Measurements from ENCODE around the gene PPIG.

Gene PPIG

GRCh38 chr2:169590804-169591203, 6.7 kb downstream of the PPIG start:
- no peak for TF ChIP-seq POLR2AphosphoS5 (IDR thresholded peaks at IDR 0.05; ENCODE audit: low read depth, low read length)

GRCh38 chr2:169598982-169599381, 14.8 kb downstream of the PPIG start:
- TF ChIP-seq FOXP2 (optimal IDR thresholded peaks at IDR 0.05; ENCODE audit: borderline replicate concordance, extremely low read depth, extremely low read length, insufficient read depth) (no peak), REST (IDR thresholded peaks at IDR 0.05; ENCODE audit: insufficient read depth in 1 of 2, low read depth in 2 of 2, low read length in 2 of 2) (no peak), SIN3A (IDR thresholded peaks at IDR 0.05; ENCODE audit: borderline replicate concordance, insufficient read depth, low read length) (no peak)

- TF ChIP-seq FOXP2 (optimal IDR thresholded peaks at IDR 0.05; ENCODE audit: borderline replicate concordance, extremely low read depth, extremely low read length, insufficient read depth) (no peak), TAF1 (IDR thresholded peaks at IDR 0.05; ENCODE audit: borderline replicate concordance, insufficient read depth, low read length) (no peak), POLR2AphosphoS5 (IDR thresholded peaks at IDR 0.05; ENCODE audit: low read depth, low read length) (no peak), REST (IDR thresholded peaks at IDR 0.05; ENCODE audit: insufficient read depth in 1 of 2, low read depth in 2 of 2, low read length in 2 of 2) (no peak), SIN3A (IDR thresholded peaks at IDR 0.05; ENCODE audit: borderline replicate concordance, insufficient read depth, low read length) (no peak)
Measured at GRCh38 chr2:169599568-169599967, 15.4 kb downstream of the PPIG start.

- TF ChIP-seq REST (IDR thresholded peaks at IDR 0.05; ENCODE audit: insufficient read depth in 1 of 2, low read depth in 2 of 2, low read length in 2 of 2) (no peak), SIN3A (IDR thresholded peaks at IDR 0.05; ENCODE audit: borderline replicate concordance, insufficient read depth, low read length) (no peak), TAF1 (IDR thresholded peaks at IDR 0.05; ENCODE audit: borderline replicate concordance, insufficient read depth, low read length) (no peak), POLR2AphosphoS5 (IDR thresholded peaks at IDR 0.05; ENCODE audit: low read depth, low read length) (no peak), FOXP2 (optimal IDR thresholded peaks at IDR 0.05; ENCODE audit: borderline replicate concordance, extremely low read depth, extremely low read length, insufficient read depth) (no peak)
Measured at GRCh38 chr2:169609264-169609663, 25.1 kb downstream of the PPIG start.

- TF ChIP-seq FOXP2 (optimal IDR thresholded peaks at IDR 0.05; ENCODE audit: borderline replicate concordance, extremely low read depth, extremely low read length, insufficient read depth): no peak
- TF ChIP-seq POLR2AphosphoS5 (IDR thresholded peaks at IDR 0.05; ENCODE audit: low read depth, low read length): no peak
- TF ChIP-seq REST (IDR thresholded peaks at IDR 0.05; ENCODE audit: insufficient read depth in 1 of 2, low read depth in 2 of 2, low read length in 2 of 2): no peak
- TF ChIP-seq TAF1 (IDR thresholded peaks at IDR 0.05; ENCODE audit: borderline replicate concordance, insufficient read depth, low read length): no peak
- TF ChIP-seq SIN3A (IDR thresholded peaks at IDR 0.05; ENCODE audit: borderline replicate concordance, insufficient read depth, low read length): no peak
Measured at GRCh38 chr2:169613876-169614275, 29.7 kb downstream of the PPIG start.
